GM21717 (cell line): ENCODE measurements around the gene RAB19.
"Not testable (repeated sequence)": the region's sequence is repeated elsewhere in the genome, so short reads cannot be mapped to it uniquely, and the experiment has no call there.

Experiments used
- ATAC-seq: cut with Tn5 transposase; IDR thresholded peaks from one replicate; pipeline ENCODE4 v1.9.1; 2021; ENCODE audit warnings: mild to moderate bottlenecking, moderate library complexity; ENCODE audit not compliant: unreplicated experiment

Gene RAB19

DNA sequence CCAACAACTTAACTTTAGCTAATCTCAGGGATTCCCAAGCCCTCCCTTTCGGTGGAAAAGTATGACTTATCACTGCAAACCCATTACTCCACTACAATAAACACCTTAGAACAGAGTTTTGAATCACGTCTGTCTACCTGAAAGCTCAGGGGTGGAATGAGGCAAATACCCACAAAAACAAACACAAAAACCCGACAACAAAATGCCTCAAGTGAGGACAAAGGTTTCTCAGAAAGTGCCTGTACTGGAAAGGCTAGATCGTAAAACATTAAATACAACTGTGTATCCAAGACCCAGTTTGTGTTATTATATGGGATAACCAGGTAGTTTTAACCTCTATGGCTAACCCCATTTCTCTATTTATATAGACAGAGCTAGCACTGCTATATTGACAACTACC, 49.4 kb downstream of the RAB19 start:
- no peak for ATAC-seq

DNA sequence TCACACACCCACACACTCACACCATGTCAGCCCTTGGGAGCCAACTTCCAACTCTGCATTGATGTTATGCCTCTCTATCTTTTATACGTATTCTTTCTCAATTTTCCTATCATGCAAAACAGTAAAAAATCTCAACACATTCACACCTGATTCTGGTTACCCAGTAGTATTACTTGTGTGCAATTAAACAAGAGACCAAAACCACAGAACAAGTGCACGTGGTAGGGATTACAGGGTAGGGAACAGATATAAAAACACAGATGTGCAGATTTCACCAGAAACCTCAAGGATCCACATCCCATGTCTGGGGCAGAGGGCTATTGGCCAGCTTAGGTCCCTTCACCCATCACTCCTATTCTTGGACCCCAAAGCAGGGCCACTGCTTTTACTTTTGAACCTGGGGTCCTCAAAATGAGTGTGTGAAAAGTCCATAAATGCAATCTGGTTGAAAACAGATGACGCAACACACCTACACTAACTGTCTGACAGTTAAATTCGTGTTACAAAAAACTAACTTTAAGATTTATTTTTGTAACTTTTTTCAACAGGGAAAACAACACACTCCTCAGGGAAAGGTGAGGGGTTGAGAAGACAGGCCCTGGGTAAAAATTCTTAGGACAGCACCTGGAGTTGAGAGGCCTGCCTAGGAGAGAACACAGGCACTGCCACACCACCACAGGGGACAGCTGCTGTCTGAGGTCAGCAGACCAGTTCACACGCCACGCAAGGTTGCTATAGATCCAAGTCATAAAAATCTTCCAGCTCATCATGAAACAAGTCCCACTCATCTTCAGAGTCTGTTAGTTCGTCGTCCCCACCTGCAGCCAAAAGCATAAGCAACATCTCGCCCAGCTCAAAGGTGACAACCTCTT, 50.2 kb downstream of the RAB19 start:
- ATAC-seq = not testable (repeated sequence)

DNA sequence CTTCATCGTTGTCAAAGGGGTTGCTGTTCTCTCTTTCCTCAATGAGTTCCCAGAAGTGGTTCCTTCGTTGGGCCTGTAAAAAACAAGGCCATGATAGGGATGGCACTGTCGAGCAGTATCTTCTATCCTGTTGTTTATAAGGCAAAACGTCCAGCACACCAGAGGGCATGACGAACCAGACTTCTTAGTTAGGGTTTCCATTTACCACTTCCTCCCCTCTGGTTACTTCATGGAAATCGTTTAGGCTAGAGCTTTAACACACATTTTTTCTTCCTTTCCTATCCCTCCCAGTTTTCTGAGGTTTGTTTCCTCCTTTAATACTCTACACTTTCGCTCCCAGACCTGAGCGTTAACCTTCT, 50.8 kb downstream of the RAB19 start:
- no peak for ATAC-seq

DNA sequence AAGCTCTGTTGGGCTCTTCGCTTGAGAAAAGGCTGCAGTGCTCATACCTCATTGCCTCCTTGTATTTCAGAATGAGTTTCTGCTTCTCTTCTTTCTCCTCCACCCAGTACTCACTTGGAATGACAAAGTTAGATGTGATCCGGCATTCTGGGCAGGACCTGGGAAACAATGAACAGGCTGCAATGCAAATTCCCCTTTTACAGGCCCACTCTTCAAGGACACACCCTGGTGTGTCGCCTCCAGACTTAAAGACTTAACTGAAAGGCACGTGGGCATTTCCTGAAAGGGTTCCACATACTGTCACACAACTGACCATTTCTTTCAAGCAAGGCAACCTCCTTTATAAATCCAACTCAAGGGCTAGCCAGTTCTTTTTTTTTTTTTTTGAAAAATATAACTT, 51.9 kb downstream of the RAB19 start:
- no peak for ATAC-seq

DNA sequence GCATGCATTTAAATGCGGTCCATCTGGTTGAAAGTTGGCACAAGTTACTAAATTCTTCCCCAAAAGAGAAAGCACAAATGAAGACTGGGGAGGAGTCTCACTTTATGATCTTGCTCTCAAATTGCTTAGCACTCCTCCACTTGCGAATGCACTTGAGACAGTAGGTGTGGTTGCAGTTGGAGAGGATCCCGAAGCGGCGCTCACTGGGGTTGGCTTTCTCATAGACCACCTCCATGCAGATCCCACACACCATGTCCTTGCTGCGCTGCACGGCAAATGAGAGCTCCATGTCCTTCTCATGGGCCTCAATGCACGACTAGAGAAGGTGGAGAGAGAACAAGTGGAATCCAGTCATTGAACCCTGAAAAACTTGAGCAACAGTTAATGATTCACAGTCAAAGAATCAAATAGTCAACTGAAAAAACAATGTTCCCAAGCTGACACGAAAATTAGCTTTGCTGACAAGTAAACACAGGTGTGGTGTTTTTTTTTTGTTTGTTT, 52.7 kb downstream of the RAB19 start:
- ATAC-seq = no peak

DNA sequence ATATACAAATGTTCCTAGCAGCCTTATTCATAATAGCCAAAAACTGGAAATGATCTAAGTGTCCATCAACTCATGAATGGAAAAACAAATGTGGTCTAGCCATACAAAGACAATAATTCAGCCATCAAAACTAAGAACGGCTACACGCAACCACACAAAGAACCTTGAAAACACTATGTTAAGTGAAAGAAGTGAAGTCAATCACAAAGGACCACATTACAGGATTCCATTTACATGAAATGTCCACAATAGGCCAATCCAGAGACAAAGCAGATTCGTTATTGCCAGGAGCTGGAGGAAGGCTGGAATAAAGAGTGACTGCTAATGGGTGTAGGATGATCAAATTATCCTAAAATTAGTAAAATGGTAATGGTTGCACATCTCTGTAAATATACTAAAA, 54.3 kb downstream of the RAB19 start:
- no peak for ATAC-seq

DNA sequence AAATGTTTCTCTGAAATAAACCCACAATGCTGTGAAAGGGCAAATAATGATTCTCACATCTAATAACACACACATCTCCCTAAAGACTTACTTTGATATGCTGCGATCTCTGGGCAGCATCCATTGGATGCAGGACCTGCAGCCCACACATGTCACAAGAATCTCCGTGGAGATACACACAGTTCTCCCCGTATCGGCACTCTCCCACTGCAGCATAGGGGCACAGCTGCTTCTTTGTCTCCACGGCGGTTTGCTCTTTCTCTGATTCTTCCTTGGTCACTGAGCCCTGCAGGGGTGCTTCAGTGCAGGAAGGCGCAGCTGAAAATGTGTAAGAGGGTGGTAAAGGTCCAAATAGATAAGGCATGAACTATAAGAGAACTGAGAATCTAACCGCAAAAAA, 55.1 kb downstream of the RAB19 start:
- no peak for ATAC-seq

DNA sequence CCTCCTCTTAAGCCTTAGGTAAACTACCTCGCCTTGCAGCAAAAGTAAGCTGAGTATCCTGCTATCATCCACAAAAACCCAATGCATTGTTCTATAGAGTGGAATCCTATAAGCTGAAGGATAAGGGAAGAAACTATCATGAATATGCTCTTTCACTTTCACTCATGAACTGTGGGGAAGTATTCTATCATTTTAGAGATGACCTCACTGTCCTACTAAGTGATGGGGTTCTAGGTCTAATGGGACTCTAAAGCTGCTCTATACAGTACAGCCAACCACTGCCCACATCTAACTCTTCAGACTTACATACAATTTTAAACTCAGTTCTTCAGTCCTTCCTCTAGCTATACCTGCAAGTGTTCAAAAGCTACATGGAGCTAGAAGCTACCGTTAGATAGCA, 59.3 kb downstream of the RAB19 start:
- ATAC-seq = no peak

DNA sequence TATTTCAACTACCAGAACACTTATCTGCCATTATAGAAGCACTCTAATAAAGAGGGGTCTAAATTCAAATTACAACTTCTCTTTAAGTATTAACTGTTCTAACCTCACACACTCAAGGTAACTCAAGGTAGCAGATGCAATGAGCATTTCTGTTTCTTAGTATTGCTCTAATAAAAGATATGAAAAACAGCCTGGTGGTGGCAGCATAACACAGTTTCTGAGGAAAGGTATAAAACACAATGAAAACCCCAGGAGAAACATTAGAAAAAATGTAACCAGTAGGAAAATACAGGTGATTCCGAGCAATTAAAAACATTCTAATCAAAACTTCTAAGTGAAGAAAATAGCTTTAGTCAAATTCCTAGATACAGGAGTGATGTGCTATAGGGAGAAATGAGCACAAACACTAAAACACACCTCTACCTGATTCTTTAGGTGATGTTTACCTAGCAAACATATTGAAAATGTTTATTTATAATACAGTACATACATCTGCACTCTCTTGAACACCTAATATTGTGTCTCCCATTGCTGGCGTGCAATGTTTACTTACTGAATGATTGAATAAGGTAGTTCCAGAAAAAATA, 72.0 kb downstream of the RAB19 start:
- ATAC-seq = no peak

DNA sequence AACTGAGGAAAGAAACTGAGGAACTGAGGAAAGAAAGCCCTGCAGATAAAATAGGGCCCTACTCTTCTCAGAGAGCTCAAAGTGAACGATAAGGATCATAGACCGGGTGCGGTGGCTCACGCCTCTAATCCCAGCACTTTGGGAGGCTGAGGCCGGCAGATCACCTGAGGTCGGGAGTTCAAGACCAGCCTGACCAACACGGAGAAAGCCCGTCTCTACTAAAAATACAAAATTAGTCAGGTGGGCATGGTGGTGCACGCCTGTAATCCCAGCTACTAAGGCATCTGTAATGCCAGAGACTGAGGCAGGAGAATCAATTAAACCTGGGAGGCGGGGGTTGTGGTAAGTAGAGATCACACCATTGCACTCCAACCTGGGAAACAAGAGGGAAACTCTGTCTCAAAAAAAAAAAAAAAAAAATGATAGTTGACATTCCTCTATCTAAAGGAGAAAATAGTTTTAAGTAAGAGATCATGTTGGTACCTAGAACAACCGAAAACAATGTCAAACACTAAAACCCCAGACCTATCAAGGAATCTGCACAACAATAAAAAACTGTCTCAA, 72.9 kb downstream of the RAB19 start:
- no peak for ATAC-seq
